Cardiac muscle cell (in vitro differentiated cells and primary cell): ENCODE data around the gene ORC5. TPM values are rescaled to one million over a fixed set of nuclear protein-coding genes. Genes with fewer than 3 reads are reported as not detected.

Experiments used
- DNase-seq, 2 donors: peaks; one replicate each; pipeline versions ENCODE4 v3.0.0 to v3.0.0-alpha.2; 2010 to 2017; ENCODE audit warnings: low read depth in 1 of 2, low spot score in 1 of 2
- H3K27ac ChIP-seq: fragments of 200-600 bp; sonication (generic); 2 replicates; pipeline ENCODE4 v1.5.1; 2016
- H3K27me3 ChIP-seq: fragments of 200-600 bp; sonication (generic); 2 replicates; pipeline ENCODE4 v1.6.0; 2016; ENCODE audit warnings: control low read depth
- H3K36me3 ChIP-seq: fragments of 200-600 bp; sonication (generic); 2 replicates; pipeline ENCODE4 v1.5.1; 2016; ENCODE audit warnings: control low read depth
- H3K4me1 ChIP-seq: fragments of 200-600 bp; sonication (generic); 2 replicates; pipeline ENCODE4 v1.8.1; 2017; ENCODE audit warnings: low read depth, mild to moderate bottlenecking, mixed run types
- H3K4me3 ChIP-seq: fragments of 200-600 bp; sonication (generic); 2 replicates; pipeline ENCODE4 v1.5.1; 2016; ENCODE audit warnings: mild to moderate bottlenecking
- H3K9me3 ChIP-seq: fragments of 200-600 bp; sonication (generic); 2 replicates; pipeline ENCODE4 v1.5.1; 2017; ENCODE audit warnings: low read depth, mild to moderate bottlenecking, control low read depth
- polyA plus RNA-seq: library from polyadenylated mRNA; unstranded; fragments of >200 nt; fragmentation: Nextera tagmentation; extraction: Ambion mirVana; gene quantifications from 2 replicates; pipeline ENCODE4 v1.2.1, GENCODE V29; 2016
- total RNA-seq: library from RNA; depleted of rRNA; stranded (reverse); fragments of >200 nt; gene quantifications from 2 replicates; pipeline ENCODE4 v1.2.3, GENCODE V29; 2016
- TF ChIP-seq, protein P1 (sequence below): IDR thresholded peaks from 2 replicates; pipeline ENCODE4 v1.5.1; 2012; ENCODE audit warnings: low read depth, mild to moderate bottlenecking, low read length

ORC5 gene
- total and polyA plus RNA-seq, 2 experiments from 2014 or later, result 20.4 to 66.5 TPM

DNA sequence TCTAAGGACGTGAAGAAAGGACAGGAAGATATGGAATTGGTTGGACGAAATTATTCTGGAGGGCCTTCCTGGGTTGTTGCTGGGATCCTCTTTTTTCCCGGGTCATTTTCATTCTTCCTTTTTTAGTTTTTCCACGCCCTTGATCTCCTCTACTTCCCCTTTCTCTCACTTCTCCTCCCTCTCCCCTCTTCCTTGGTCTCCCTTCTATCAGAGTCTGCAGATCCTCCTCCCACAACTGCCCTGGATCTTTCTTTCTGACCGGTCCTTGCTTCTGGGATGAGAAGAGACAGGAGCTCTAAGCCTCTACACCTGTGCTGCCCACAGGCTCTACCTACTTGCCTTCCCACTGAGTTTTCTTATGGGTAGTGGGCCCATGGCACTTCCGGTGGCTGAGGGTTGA, 114.7 kb downstream of the ORC5 start:
- Histone ChIP-seq H3K4me1 (peaks cover 14% of the 10 kb centered on the region), H3K27me3 (no peaks in the 10 kb centered on the region), H3K36me3 (no peaks in the 10 kb centered on the region), H3K9me3 (no peaks in the 10 kb centered on the region), H3K27ac (no peak overlapping the region), H3K4me3 (no peak overlapping the region)
- no peak for DNase-seq
- TF ChIP-seq, protein P1, sequence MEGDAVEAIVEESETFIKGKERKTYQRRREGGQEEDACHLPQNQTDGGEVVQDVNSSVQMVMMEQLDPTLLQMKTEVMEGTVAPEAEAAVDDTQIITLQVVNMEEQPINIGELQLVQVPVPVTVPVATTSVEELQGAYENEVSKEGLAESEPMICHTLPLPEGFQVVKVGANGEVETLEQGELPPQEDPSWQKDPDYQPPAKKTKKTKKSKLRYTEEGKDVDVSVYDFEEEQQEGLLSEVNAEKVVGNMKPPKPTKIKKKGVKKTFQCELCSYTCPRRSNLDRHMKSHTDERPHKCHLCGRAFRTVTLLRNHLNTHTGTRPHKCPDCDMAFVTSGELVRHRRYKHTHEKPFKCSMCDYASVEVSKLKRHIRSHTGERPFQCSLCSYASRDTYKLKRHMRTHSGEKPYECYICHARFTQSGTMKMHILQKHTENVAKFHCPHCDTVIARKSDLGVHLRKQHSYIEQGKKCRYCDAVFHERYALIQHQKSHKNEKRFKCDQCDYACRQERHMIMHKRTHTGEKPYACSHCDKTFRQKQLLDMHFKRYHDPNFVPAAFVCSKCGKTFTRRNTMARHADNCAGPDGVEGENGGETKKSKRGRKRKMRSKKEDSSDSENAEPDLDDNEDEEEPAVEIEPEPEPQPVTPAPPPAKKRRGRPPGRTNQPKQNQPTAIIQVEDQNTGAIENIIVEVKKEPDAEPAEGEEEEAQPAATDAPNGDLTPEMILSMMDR, result no peak

DNA sequence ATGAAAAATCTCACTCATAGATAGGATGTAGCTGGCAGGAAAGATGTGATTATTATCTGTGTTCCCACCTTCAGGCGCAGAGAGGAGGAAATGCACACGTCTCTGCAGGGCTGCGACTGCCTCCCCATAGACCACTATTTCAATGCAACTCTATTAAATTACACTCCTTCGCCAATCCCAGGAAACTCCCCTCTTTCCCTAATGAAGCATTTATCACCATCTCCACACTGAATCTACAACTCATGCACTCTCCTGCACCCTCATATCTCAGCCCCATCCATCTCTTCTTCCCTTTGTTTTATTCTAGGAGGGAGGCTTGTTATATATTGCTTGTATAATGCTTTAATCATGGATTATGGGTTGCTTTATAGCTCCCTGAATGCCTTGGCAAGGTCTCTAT, 116.6 kb downstream of the ORC5 start:
- Histone ChIP-seq H3K4me3 (no peak overlapping the region), H3K4me1 (peaks cover 14% of the 10 kb centered on the region), H3K9me3 (no peaks in the 10 kb centered on the region), H3K27ac (no peak overlapping the region), H3K27me3 (no peaks in the 10 kb centered on the region), H3K36me3 (no peaks in the 10 kb centered on the region)
- DNase-seq, result no peak
- TF ChIP-seq, protein P1, result no peak

DNA sequence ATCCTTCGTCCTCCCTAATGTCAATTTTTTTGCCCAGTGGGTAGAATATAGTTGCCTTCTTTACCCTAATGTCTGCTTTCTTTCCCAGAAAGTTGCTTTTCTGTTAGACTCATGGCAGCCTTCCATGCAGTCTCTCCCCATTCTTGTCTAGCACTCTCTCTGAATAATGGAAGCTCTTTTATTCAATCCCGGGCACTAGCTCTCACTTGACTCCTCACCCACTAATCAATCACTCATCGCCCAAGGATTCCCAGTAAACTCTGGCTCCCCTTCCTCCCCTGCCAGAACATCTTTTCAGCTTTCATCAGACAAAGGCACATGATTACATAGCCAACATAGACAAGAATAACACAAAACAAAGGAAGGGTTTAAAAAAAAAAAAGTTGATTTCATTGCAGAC, 118.2 kb downstream of the ORC5 start:
- Histone ChIP-seq H3K27me3 (no peaks in the 10 kb centered on the region), H3K36me3 (no peaks in the 10 kb centered on the region), H3K27ac (no peak overlapping the region), H3K9me3 (no peaks in the 10 kb centered on the region), H3K4me1 (peaks cover 14% of the 10 kb centered on the region), H3K4me3 (no peak overlapping the region)
- DNase-seq, result peak in 1 of 2 donors; percentile 45
- TF ChIP-seq, protein P1, result no peak

DNA sequence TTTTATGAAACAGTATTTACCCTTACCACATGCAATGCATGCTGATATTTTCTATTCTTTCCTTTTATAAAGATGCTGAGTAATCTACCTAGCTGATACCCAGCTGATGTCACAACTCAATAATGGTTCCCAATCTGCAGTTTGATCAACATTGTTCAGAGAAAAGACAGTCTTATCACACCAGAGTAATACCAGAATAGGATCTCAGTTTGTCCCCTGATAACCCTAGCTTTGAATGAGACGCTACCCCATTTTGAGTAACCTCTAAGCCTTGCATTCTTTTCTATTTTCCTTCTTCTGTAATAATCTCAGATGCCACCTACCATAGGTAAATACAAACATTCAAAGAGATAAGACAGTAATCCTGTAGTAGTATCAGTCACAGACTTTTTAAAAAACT, 118.8 kb downstream of the ORC5 start:
- no peaks in the 10 kb centered on the region for H3K27me3 ChIP-seq
- H3K4me1 ChIP-seq, result peaks cover 14% of the 10 kb centered on the region
- no peaks in the 10 kb centered on the region for H3K9me3 ChIP-seq
- no peaks in the 10 kb centered on the region for H3K36me3 ChIP-seq
- no peak overlapping the region for H3K4me3 ChIP-seq
- TF ChIP-seq, protein P1, result no peak
- DNase-seq, result no peak
- H3K27ac ChIP-seq, result no peak overlapping the region

Other genes starting within 250 kb of the ORC5 start
- 34.8 and 46.9 TPM in 2 replicates for gene RELN, start 218.4 kb downstream of the ORC5 start, total RNA-seq
- 19.2 and 27.1 TPM in 2 replicates for gene RELN, start 218.4 kb downstream of the ORC5 start, polyA plus RNA-seq
- not detected in 2 replicates for gene LHFPL3, start 120.6 kb upstream of the ORC5 start, total RNA-seq
- gene LHFPL3, start 120.6 kb upstream of the ORC5 start, polyA plus RNA-seq, result not detected in 2 replicates